ENCODE data around the gene TESK2.

TESK2 gene

DNA sequence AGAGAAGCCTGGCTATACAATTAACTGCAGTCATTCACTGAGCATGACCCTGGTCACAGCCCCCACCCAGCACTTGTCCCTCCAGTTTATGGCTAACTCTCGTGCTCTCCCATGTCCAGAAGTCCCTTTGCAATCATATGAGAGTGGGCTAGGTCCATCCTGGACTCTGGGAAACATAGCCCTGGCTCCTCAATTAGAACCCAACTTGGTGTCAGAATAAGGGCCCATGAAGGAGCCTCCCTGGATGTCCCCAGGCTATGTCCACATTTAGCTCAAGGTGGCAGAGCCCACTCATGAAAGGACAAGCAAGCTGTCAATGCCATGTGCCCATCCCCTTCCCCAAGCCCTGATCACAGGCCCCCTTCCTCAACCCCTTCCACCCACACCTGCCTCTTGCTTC is 191.7 kb downstream of the TESK2 start:
- DNase-seq: no peak

DNA sequence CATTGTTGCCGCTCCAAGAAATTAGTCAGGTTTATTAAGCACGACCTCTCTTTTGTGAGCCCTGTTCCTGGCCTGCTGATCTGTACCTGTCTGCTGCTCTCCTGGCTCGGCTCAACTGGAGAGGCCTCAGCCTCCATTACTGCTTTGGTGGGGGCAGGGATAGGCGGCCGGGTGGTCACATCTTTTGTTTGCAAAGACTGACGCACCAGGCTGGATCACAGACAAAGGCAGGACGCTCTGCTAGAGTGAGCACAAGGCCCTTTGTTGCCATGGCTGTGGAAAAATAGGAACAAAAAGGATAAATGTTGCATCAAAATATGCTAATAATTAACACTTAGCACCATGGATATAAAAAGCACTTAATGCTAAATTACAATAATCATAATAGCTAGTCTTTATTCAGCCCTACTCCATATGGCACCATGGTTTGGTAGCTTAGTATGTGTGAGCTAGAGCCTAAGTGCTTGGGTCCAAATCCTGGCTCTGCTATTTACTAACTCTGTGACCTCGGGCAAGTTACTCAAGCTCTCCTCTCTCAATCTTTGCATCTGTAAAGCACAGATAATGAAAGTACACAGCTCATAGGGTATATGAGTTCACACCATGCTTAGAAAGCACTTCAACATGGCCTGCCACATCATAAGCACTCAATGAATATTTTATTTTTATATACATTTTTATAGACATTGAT is 193.2 kb downstream of the TESK2 start:
- no peak for DNase-seq

Measured in activated CD4-positive, alpha-beta T cell treated with anti-CD3 and anti-CD28 coated beads for 48 hours (primary cell).